ENCODE data around the gene SCNN1B.

Gene SCNN1B

DNA sequence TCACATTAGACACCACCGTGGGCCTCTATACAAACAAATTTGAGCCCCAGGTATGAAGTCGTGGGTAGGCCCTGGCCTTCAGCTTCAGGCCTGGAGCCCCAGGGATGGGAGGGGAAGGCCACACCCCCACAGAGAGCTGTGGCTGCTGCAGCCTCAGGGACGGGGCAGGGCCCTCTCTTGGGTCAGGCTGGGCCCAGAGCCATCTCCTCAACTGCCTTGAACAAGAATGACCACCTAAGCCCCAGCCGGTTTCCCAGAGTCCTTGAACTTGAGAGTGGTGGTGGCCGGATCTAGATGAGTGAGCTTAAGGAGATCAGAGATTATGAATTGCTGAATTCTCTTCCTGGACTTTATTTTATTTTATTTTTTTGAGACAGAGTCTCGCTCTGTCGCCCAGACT, 18.6 kb downstream of the SCNN1B start:
- no peak for DNase-seq (ENCODE audit: low read depth in 2 of 3, low spot score in 2 of 3)

DNA sequence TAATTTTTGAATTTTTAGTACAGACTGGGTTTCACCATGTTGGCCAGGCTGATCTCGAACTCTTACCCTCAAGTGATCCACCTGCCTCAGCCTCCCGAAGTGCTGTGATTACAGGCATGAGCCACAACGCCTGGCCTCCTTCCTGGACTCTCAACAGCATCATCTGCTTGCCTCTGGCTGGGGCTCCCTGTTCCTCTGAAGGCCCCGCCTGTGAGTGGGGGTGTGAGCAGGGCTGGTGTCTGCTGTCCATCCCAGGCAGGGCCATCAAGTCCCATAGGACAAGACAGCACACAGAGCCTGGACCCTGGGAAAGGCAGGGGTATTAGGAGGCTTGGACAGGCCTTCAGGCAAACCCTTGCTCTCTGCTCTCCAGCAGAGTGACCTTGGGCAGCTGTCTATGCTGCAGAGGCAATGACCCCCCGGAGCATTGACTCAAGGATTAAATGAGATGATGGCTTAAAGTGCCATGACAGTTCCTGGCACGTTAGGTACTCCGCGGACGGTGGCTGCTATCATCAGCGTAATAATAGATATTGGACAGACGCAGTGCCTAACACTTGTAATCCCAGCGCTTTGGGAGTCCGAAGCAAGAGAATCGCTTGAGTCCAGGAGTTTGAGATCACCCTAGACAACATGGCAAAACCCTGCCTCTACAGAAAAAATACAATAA, 19.2 kb downstream of the SCNN1B start:
- no peak for DNase-seq (ENCODE audit: low read depth in 2 of 3, low spot score in 2 of 3)

DNA sequence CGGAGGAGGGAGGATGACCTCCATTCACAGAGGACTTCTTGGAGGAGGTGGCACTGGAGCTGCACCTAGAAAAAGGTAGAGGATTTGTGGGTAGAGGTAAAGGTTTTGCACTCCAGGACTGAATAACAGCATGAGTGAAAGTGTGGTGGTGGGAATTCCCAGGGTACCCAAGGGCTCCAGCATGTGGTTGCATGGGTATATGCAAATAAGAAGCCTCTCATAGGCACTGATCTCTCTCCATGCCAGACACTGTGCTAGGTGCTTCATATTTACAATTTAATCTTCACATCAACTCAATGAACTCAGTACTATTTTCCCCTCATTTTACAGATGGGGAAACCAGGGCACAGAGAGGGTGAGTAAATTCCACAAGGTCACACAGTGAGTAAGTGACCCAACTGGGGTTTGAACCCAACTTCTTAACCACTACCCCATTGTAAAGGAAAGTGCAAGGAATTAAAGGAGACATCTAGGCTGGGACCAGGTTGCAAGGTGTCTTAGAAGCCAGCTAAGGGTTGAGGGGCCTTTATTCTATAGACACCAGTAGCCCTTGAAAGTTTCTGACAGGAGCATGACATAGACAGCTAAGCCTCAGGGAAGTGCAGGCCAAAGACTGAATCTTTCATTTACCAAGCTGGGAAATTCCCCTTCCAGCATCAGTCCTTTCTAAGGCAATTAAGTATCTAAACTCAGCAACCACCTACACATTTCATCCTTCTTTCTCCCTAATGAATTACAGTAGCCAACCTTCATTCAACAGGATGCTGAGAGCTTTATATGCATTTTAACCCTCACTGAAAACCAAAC, 21.3 kb downstream of the SCNN1B start:
- no peak for DNase-seq (ENCODE audit: low read depth in 2 of 3, low spot score in 2 of 3)

DNA sequence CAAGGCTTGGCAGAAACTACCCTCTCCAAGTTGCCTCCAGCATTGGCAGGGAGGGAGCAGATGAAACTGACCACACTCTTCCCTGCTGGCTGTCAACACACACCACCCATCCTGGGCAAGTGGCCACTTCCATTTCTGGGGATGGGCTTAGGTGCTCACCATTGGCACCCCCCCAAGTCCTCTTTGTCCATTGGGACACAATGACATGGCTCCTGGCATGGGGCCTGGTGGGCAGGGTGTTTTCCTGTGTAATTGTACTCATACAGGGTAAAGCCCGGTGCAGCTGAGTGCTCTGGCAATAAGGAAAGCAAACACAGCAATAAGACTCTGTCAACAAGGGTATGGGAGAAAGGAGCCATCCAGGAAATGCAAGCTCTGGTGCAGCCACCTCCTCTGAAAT, 22.6 kb downstream of the SCNN1B start:
- no peak for DNase-seq (ENCODE audit: low read depth in 2 of 3, low spot score in 2 of 3)

DNA sequence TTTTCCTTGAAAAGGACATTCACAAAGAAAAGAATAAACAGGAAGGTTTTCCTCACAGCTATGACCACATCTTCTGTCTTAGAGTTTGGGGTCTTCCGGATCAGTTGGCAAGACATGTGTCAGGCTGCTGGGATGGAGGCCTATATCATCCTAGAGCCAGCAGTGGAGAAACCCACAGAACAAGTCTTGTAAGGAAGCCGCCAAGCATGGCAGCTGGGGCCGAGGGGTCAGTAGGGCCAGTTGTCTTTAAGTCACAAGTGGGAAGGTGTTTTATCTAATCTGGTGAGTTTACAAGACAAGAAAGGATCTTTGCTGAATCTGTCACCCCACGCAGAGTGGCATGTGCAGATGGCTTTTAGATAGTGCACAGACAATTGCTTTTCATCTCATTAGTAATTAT, 25.7 kb downstream of the SCNN1B start:
- DNase-seq (ENCODE audit: low read depth in 2 of 3, low spot score in 2 of 3) = no peak

DNA sequence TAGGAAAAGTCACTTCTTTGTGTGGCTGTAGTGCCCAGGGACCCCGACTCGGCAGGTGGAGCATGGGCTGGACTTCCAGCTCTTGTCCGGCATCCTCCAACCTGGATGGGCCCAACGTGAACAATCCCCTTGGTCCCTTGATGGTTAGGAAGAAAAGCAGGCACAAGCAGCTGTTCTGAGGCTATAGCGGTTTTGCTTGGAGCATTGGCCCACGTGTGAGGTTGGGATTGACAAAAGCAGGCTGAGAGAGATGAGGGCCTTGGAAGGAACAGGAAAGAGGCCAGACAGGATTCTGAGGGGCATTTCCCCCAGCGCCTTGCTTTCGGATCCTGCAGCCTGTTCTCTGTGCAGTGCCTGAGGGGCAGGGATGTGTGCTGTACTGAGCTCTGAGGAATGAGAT, 28.1 kb downstream of the SCNN1B start:
- no peak for DNase-seq (ENCODE audit: low read depth in 2 of 3, low spot score in 2 of 3)

DNA sequence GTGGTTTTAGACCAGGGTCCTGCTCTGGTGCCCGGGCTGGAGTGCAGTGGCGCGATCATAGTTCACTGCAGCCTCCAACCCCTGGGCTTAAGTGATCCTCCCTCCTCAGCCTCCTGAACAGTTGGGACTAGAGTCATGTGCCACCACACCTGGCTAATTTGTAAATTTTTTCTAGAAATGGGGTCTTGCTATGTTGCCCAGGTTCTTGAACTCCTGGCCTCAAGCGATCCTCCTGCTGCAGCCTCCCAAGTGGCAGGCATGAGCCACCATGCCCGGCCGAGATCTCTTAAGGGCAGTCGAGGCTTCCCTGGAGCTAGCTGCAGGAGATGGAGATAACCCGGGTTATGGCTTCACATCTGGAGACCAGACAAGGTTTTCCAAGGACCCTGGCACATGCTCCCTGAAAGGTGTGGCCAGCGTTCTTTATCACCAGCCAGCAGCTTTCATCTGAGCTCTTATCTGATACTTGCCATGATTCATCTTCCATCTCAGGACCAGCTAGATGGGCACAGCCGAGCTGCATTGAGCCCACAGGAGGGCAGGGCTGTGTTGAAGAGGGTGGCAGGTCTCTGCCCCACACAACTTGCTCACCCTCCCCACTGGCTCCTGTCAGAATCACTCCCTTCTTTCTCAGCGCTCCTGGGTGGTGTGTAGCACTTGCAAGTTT, 28.6 kb downstream of the SCNN1B start:
- DNase-seq (ENCODE audit: low read depth in 2 of 3, low spot score in 2 of 3) = no peak

DNA sequence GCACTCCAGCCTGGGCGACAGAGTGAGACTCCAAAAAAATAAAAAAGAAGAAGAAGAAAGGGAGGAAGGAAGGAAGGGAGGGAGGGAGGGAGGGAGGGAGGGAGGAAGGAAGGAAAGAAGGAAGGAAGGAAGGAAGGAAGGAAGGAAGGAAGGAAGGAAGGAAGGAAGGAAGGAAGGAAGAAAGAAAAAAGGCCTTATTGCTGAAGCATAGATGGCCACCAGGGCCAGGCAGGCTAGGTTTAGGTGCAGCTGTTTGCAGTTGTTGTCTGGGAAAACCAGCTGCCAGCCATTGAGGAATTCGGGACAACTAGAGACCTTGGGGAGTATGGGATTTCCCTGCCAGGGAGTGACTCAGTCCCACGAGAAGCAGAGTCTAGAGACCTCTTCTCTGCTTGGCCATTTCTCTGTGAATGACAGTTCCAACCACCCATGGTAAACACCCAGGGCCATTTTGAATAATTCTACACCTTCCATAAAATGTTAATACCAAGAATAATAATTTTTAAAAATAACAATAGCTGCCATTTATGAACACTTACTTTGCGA, 31.0 kb downstream of the SCNN1B start:
- DNase-seq (ENCODE audit: low read depth in 2 of 3, low spot score in 2 of 3) = no peak

DNA sequence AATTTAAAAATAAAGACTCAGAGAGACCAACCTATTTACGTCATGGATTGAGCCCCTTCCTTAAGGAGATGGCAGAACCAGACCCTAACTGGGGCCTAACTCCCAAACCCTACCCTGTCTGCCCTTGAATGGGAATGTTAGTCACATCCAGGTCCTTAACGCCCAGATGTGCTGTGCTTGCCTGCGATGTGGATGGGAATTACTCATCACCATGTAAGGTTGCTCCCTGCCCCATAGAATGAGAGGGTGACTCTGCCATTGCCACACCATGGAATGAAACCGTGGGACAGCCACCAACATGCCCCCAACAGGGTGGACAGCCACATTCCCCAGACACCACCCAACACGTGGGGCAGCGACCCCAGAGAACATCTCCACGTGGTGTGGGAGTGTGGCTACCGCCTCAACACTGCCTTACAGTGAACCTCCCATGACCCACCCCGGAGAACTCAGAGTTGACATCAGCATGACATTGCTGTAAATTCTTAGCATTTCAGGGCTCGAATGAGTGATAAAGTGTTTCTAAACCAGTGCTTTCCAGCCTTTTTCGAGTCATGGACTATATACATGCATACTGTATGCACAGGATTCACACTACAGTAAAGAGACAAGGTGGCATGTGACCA, 31.8 kb downstream of the SCNN1B start:
- no peak for DNase-seq (ENCODE audit: low read depth in 2 of 3, low spot score in 2 of 3)

DNA sequence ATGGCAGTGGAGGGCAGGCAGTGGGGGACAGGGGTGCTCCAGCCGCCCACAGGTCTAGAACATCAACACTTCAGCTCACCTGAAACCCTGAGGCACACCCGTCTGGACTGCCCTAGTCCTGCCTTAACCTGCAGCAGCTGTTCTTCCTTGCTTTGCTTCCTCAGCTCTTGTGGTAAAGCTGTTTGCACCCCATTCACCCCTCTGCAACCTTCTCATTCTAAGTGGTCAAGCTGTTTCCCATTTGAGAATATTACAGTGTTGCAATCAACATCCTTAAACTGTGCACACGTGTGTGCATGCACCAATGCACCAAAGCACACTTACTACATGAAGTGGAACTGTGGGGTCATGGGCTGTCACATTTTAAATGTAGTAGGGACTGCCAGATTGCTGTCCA, 32.4 kb downstream of the SCNN1B start:
- no peak for DNase-seq (ENCODE audit: low read depth in 2 of 3, low spot score in 2 of 3)

DNA sequence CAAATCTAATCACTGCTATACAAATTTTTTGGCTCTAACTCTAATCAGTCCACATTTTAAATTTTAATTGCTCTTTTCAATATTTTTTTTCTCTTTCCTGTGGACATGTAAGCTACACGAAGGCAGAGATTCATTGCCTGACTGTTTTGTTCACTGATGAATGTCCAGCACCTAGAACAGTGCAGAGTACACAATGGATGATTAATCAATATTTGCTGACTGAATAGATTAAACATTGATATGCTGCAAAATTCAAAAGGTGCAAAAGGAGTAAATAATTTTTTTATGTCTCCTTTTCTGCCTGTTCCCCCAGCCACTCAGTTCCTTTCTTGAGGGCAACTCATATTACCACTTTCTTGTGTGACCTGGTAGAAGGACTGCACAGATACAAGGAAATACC, 32.8 kb downstream of the SCNN1B start:
- no peak for DNase-seq (ENCODE audit: low read depth in 2 of 3, low spot score in 2 of 3)

DNA sequence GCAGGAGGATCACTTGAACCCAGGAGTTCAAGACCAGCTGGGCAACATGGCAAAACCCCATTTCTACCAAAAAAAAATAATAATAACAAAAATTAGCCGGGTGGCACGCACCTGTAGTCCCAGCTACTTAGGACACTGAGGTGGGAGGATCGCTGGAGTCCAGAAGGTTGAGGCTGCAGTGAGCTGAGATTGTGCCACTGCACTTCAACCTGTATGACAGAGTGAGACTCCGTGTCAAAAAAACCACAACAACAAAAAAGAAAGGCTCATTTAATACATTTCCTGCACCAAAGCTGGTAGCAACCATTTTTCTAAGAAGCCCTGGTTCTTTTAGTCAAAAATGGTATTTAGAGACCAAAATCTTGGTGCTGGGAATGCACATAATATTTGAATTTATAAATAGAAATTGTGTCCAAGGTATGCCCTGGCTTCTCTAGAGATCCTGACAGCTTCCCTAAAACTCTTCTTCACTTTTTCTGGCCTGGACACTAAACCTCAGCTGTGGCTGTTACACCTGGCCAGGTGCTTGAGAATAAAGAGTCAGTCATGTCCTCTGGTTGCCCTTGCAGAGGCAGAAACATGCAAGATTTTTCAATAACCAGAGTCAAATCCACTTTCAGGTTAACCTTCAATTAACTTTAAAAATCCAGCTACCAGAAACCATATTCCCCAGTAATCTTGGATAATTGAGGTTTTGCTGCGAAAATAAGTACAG, 35.9 kb downstream of the SCNN1B start:
- DNase-seq (ENCODE audit: low read depth in 2 of 3, low spot score in 2 of 3) = no peak

DNA sequence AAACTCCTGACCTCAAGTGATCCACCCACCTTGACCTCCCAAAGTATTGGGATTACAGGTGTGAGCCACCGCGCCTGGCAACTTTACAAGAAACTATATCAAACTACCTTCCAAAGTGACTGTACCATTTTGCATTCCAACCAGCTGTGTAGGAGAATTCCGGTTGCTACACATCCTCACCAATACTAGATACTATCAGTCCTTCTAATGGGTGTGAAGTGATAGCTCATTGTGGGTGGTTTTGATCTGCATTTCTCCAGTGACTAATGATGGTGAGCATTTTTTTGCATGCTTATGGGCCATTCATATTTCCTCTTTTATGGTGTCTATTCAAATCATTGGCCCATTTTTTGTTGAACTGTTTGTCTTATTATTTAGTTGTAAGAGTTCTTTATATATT, 37.7 kb downstream of the SCNN1B start:
- DNase-seq (ENCODE audit: low read depth in 2 of 3, low spot score in 2 of 3) = no peak

DNA sequence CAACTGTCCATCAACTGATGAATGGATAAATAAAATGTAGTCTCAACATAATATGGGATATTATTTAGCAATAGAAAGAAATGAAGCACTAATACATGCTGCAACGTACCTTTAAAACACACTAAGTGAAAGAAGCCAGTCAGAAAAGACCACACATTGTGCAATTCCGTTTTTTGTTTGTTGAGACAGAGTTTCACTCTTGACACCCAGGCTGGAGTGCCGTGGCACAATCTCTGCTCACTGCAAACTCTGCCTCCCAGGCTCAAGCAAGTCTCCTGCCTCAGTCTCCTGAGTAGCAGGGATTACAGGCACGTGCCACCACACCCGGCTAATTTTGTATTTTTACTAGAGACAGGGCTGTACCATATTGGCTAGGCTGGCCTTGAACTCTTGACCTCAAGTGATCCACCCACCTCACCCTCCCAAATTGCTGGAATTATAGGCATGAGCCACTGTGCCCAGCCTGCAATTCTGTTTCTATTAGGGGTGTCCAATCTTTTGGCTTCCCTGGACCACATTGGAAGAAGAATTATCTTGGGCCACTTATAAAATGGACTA, 40.1 kb downstream of the SCNN1B start:
- no peak for DNase-seq (ENCODE audit: low read depth in 2 of 3, low spot score in 2 of 3)

DNA sequence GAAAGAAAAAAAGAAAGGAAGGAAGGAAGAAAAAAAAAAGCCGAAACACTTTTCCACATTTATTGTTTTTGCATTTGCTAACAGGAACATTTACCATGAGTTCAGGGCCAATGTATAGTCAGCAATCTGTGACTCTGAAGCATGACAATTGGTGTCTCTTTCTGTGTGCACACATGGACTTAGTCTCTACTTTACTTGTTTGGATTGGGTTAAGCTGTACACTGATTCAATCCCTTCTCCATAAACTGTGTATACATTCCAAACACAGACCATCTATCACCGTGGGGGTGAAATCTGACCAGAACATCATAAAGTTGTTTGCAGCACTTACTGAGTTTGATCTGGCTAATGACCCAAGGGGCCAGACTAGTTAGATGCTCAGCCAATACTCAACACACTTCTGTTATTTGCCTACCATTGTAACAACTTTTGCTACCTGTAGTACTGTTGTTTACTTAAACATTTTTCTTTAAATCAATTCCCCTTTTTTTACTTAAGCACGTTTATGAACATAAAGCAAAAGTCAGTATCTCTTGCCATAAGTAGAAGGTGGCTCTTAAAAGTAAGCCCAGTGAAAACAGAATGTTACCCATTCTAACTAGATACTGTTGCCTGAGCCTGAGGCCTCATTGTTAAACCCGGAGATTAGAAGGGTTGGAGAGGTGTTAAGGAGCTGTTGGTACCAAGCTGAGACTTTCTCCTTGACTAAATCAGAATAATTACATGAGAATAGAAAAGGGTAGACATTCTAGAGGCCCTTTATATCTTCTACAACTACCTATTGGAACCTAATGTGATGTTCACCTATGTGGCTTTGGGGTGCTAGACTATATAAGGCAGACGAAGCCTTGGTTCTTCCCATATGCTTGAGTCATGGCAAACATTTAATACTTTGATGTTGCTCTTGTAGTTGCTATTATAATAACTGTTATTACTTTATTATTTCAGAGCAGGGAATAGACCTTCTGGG, 41.8 kb downstream of the SCNN1B start:
- DNase-seq (ENCODE audit: low read depth in 2 of 3, low spot score in 2 of 3) = no peak

DNA sequence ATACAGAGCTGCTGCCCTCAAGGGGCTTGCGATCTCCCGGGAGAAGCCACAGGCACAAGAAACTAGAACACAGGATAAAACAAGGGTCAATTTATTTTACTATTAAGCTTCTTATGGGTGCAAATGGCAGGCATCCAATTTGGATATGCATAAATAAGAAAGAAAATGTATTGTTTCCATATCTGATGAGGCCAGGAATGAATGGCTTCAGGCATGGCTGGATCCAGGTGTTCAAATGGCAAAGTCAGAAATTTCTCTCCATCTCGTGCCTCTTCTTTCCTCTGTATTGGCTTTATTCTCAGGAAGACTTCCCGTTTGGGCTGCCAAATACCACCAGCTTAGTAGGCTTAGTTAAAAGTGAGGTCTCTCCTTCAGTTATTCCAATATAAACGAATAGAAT, 43.1 kb downstream of the SCNN1B start:
- no peak for DNase-seq (ENCODE audit: low read depth in 2 of 3, low spot score in 2 of 3)

DNA sequence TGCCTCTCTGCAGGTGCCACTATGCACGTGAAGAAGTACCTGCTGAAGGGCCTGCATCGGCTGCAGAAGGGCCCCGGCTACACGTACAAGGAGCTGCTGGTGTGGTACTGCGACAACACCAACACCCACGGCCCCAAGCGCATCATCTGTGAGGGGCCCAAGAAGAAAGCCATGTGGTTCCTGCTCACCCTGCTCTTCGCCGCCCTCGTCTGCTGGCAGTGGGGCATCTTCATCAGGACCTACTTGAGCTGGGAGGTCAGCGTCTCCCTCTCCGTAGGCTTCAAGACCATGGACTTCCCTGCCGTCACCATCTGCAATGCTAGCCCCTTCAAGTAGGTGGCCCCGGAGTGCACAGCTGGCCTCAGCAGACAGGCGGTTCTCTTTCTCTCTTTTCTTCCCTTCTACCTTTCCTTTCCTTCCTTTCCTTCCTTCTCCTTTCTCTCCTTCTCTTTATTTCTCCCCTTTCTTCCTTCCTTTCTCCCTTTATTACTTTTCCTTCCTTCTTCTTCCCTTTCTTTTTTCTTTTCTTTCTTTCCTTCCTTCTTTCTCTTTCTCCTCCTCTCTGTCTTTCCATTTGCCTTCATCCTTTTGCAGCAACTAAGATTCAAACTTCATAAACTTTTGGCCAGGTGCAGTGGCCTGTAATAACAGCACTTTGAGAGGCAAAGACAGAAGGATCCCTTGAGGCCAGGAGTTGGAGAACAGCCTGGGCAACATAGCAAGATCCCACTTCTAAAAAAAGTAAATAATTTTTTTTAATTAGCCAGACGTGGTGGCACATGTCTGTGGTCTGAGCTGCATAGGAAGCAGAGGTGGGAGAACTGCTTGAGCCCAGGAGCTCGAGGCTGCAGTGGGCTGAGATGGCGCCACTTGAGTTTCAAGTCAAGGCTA, 46.7 kb downstream of the SCNN1B start:
- no peak for DNase-seq (ENCODE audit: low read depth in 2 of 3, low spot score in 2 of 3)

DNA sequence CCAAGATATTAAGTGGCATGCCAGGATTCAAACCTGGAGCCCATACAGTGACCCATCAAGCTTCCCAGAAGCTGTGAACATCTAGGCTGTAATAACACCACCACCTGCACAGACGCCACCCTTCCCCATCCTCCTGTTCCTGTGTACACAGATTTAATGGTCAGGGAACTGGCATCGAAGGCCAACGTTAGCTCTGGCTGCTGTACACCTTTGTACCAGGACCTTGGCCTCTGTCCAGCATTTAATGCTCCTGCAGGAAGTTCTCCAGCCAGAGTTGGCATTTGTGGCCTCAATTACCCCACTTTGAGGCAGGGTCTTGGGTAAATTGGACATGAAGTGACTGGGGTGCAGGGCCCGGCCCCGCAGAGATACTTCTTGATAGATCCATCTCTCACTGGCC, 49.3 kb downstream of the SCNN1B start:
- no peak for DNase-seq (ENCODE audit: low read depth in 2 of 3, low spot score in 2 of 3)

DNA sequence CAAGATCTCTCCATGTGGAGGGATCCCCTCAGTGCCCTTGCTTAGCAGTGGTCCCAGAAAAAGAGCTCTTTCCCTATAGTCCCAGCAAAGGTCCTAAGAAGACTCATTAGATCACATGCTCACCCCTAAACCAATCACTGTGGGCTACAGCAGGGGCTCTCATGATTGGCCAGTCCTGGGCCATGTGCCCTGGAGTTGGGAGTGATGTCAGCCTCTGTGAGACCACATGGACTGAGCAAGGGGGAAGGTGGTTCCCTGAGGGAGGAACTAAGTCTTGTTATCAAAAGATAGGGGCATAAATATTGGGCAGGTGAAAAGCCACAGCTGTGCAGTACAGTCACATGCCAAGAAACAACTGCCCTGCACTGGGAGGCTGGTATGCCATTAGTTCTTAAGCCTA, 51.3 kb downstream of the SCNN1B start:
- no peak for DNase-seq (ENCODE audit: low read depth in 2 of 3, low spot score in 2 of 3)
